RWPE2 (cell line): ENCODE results near the gene FRY.

ENCODE experiments used
- ATAC-seq: fragments of 200-7000 bp; cut with Tn5 transposase; 3 replicates; pipeline ENCODE4 v1.9.1; 2021; ENCODE audit warnings: low read depth
- DNase-seq: peaks from one replicate; pipeline ENCODE4 v3.0.0-alpha.2; 2020; ENCODE audit warnings: low spot score
- H3K27ac ChIP-seq: fragments of 450-650 bp; 2 replicates; pipeline ENCODE4 v1.5.1; 2017; ENCODE audit warnings: mild to moderate bottlenecking; ENCODE audit not compliant: poor library complexity, severe bottlenecking
- H3K27me3 ChIP-seq: fragments of 250-450 bp; sonication (Bioruptor Pico); 2 replicates; pipeline ENCODE4 v1.5.1; 2021; ENCODE audit warnings: mild to moderate bottlenecking, moderate library complexity; ENCODE audit not compliant: insufficient read depth, poor library complexity, severe bottlenecking
- H3K36me3 ChIP-seq: fragments of 250-450 bp; sonication (Bioruptor Pico); 2 replicates; pipeline ENCODE4 v1.5.1; 2020; ENCODE audit warnings: low read depth, mild to moderate bottlenecking, moderate library complexity
- H3K4me1 ChIP-seq: fragments of 250-450 bp; sonication (Bioruptor Pico); 2 replicates; pipeline ENCODE4 v1.5.1; 2021; ENCODE audit warnings: mild to moderate bottlenecking, moderate library complexity; ENCODE audit not compliant: insufficient read depth, poor library complexity, severe bottlenecking
- H3K4me3 ChIP-seq: fragments of 250-450 bp; sonication (Bioruptor Pico); 2 replicates; pipeline ENCODE4 v1.5.1; 2021; ENCODE audit warnings: mild to moderate bottlenecking, moderate library complexity; ENCODE audit not compliant: severe bottlenecking
- H3K9me3 ChIP-seq: fragments of 250-450 bp; sonication (Bioruptor Pico); 2 replicates; pipeline ENCODE4 v1.5.1; 2021; ENCODE audit warnings: mild to moderate bottlenecking, moderate library complexity; ENCODE audit not compliant: severe bottlenecking
- CTCF ChIP-seq: fragments of 450-650 bp; IDR thresholded peaks from one replicate; pipeline ENCODE4 v1.5.1; 2017; ENCODE audit warnings: mild to moderate bottlenecking, moderate library complexity; ENCODE audit not compliant: poor library complexity, severe bottlenecking

FRY gene

GRCh38 chr13:32040689-32041088, 9.1 kb downstream of the FRY start:
- Histone ChIP-seq H3K4me1 (no peaks in the 10 kb centered on the region), H3K36me3 (no peaks in the 10 kb centered on the region), H3K27ac (no peak overlapping the region), H3K9me3 (no peaks in the 10 kb centered on the region), H3K27me3 (no peaks in the 10 kb centered on the region), H3K4me3 (no peak overlapping the region)
- no peak for ATAC-seq
- no peak for TF ChIP-seq CTCF
- no peak for DNase-seq

- no peaks in the 10 kb centered on the region for H3K36me3 ChIP-seq
- TF ChIP-seq CTCF = no peak
Measured at GRCh38 chr13:32041429-32041828, 9.9 kb downstream of the FRY start.

GRCh38 chr13:32042551-32042950, 11.0 kb downstream of the FRY start:
- no peak for TF ChIP-seq CTCF
- H3K4me3 ChIP-seq = no peak overlapping the region
- no peaks in the 10 kb centered on the region for H3K9me3 ChIP-seq
- no peak overlapping the region for H3K27ac ChIP-seq
- no peaks in the 10 kb centered on the region for H3K4me1 ChIP-seq
- ATAC-seq = no peak
- H3K27me3 ChIP-seq = no peaks in the 10 kb centered on the region
- H3K36me3 ChIP-seq = no peaks in the 10 kb centered on the region
- no peak for DNase-seq

More at GRCh38 chr13:32041429-32041828, 9.9 kb downstream of the FRY start:
- DNase-seq = no peak
- no peaks in the 10 kb centered on the region for H3K4me1 ChIP-seq
- H3K4me3 ChIP-seq = no peak overlapping the region
- H3K27me3 ChIP-seq = no peaks in the 10 kb centered on the region
- ATAC-seq = no peak
- H3K9me3 ChIP-seq = no peaks in the 10 kb centered on the region
- no peak overlapping the region for H3K27ac ChIP-seq

- Histone ChIP-seq H3K9me3 (no peaks in the 10 kb centered on the region), H3K27ac (no peak overlapping the region), H3K4me1 (no peaks in the 10 kb centered on the region), H3K27me3 (no peaks in the 10 kb centered on the region), H3K36me3 (no peaks in the 10 kb centered on the region), H3K4me3 (no peak overlapping the region)
- DNase-seq = no peak
- no peak for ATAC-seq
- no peak for TF ChIP-seq CTCF
Measured at GRCh38 chr13:32044446-32044845, 12.9 kb downstream of the FRY start.

GRCh38 chr13:32045537-32045936, 14.0 kb downstream of the FRY start:
- H3K27me3 ChIP-seq = no peaks in the 10 kb centered on the region
- no peak for TF ChIP-seq CTCF
- no peaks in the 10 kb centered on the region for H3K36me3 ChIP-seq
- DNase-seq (no peak), ATAC-seq (no peak)
- H3K4me1 ChIP-seq = no peaks in the 10 kb centered on the region
- H3K9me3 ChIP-seq = no peaks in the 10 kb centered on the region
- no peak overlapping the region for H3K4me3 ChIP-seq
- no peak overlapping the region for H3K27ac ChIP-seq
